Neural crest cell (in vitro differentiated cells): ENCODE results near the gene SSBP3. TPM values are rescaled to one million over a fixed set of nuclear protein-coding genes. Genes with fewer than 3 reads are reported as not detected.
A peak's percentile ranks its signal among the peaks of the same experiment; 100 is the strongest.

Source experiments
- DNase-seq: peaks from one replicate; pipeline ENCODE4 v3.0.0; 2021; ENCODE audit warnings: low read depth, mixed read lengths, low spot score
- H3K27ac Mint-ChIP-seq: one replicate; pipeline ENCODE4 v1.8.0; 2021; ENCODE audit warnings: mild to moderate bottlenecking, mixed read lengths; ENCODE audit not compliant: unreplicated experiment
- H3K27me3 Mint-ChIP-seq: 2 replicates; pipeline ENCODE4 v1.8.0; 2021; ENCODE audit warnings: low read depth, mild to moderate bottlenecking, mixed read lengths
- H3K36me3 Mint-ChIP-seq: 2 replicates; pipeline ENCODE4 v1.8.0; 2021; ENCODE audit warnings: low read depth, mild to moderate bottlenecking, mixed read lengths
- H3K4me1 Mint-ChIP-seq: 2 replicates; pipeline ENCODE4 v1.8.0; 2021; ENCODE audit warnings: mixed read lengths
- H3K4me3 Mint-ChIP-seq: one replicate; pipeline ENCODE4 v1.8.0; 2021; ENCODE audit warnings: mild to moderate bottlenecking, mixed read lengths
- H3K9me3 Mint-ChIP-seq: 2 replicates; pipeline ENCODE4 v1.8.0; 2021; ENCODE audit warnings: mixed read lengths
- CTCF ChIP-seq: fragments of 200-600 bp; sonication (generic); conservative IDR thresholded peaks from 2 replicates; pipeline ENCODE4 v1.5.0; 2021; ENCODE audit warnings: antibody characterized with exemption, mild to moderate bottlenecking
- total RNA-seq: library from RNA; stranded (reverse); gene quantifications from 2 replicates; pipeline ENCODE4 v1.2.1, GENCODE V29; 2021

SSBP3 gene
- total RNA-seq, 1 donor from 2014 or later, result 94.3 TPM

- peaks cover 91% of the 10 kb centered on the region for H3K4me1 Mint-ChIP-seq
- peak overlapping the region; percentile 17 for H3K4me3 Mint-ChIP-seq
- no peaks in the 10 kb centered on the region for H3K27me3 Mint-ChIP-seq
- no peak for TF ChIP-seq CTCF
- no peaks in the 10 kb centered on the region for H3K36me3 Mint-ChIP-seq
- no peak for DNase-seq
- no peaks in the 10 kb centered on the region for H3K9me3 Mint-ChIP-seq
- H3K27ac Mint-ChIP-seq, result peak overlapping the region; percentile 85
These were observed 76.7 kb downstream of the SSBP3 start for GRCh38 chr1:54329312-54330003.

- Mint-ChIP-seq H3K36me3 (no peaks in the 10 kb centered on the region), H3K4me3 (peak overlapping the region; percentile 52), H3K4me1 (peaks cover 97% of the 10 kb centered on the region), H3K9me3 (no peaks in the 10 kb centered on the region), H3K27me3 (no peaks in the 10 kb centered on the region), H3K27ac (peak overlapping the region; percentile 74)
- no peak for DNase-seq
- TF ChIP-seq CTCF, result no peak
These were observed 78.0 kb downstream of the SSBP3 start for GRCh38 chr1:54328066-54328636.

GRCh38 chr1:54327386-54328065 is 78.7 kb downstream of the SSBP3 start:
- TF ChIP-seq CTCF, result no peak
- Mint-ChIP-seq H3K36me3 (no peaks in the 10 kb centered on the region), H3K4me1 (peaks cover 97% of the 10 kb centered on the region), H3K27ac (peak overlapping the region; percentile 74), H3K9me3 (no peaks in the 10 kb centered on the region), H3K4me3 (peak overlapping the region; percentile 52), H3K27me3 (no peaks in the 10 kb centered on the region)
- DNase-seq, result no peak

GRCh38 chr1:54326543-54327385 is 79.4 kb downstream of the SSBP3 start:
- H3K36me3 Mint-ChIP-seq, result no peaks in the 10 kb centered on the region
- H3K9me3 Mint-ChIP-seq, result no peaks in the 10 kb centered on the region
- peaks cover 100% of the 10 kb centered on the region for H3K4me1 Mint-ChIP-seq
- DNase-seq, result no peak
- no peaks in the 10 kb centered on the region for H3K27me3 Mint-ChIP-seq
- no peak for TF ChIP-seq CTCF
- peak overlapping the region; percentile 63 for H3K27ac Mint-ChIP-seq
- H3K4me3 Mint-ChIP-seq, result peak overlapping the region; percentile 62

GRCh38 chr1:54325703-54326461 is 80.3 kb downstream of the SSBP3 start:
- Mint-ChIP-seq H3K27ac (no peak overlapping the region), H3K9me3 (no peaks in the 10 kb centered on the region), H3K27me3 (no peaks in the 10 kb centered on the region), H3K4me1 (peaks cover 97% of the 10 kb centered on the region), H3K4me3 (peak overlapping the region; percentile 62), H3K36me3 (no peaks in the 10 kb centered on the region)
- DNase-seq, result no peak
- TF ChIP-seq CTCF, result no peak
